Stimulated activated CD4-positive, alpha-beta T cell treated with anti-CD3 and anti-CD28 coated beads, Interleukin-15, amount 100 ng/mL, for 48 hours (primary cell): Measurements from ENCODE around the gene CSF2.
"Not testable (repeated sequence)": the region's sequence is repeated elsewhere in the genome, so short reads cannot be mapped to it uniquely, and the experiment has no call there.

Experiments used
- DNase-seq, 2 donors: peaks; one replicate each; pipeline ENCODE4 v3.0.0-alpha.2; 2020; ENCODE audit warnings: low read depth in 2 of 2

The CSF2 gene

GRCh38 chr5:132108957-132109356, 35.4 kb downstream of the CSF2 start:
- DNase-seq = not testable (repeated sequence)

DNA sequence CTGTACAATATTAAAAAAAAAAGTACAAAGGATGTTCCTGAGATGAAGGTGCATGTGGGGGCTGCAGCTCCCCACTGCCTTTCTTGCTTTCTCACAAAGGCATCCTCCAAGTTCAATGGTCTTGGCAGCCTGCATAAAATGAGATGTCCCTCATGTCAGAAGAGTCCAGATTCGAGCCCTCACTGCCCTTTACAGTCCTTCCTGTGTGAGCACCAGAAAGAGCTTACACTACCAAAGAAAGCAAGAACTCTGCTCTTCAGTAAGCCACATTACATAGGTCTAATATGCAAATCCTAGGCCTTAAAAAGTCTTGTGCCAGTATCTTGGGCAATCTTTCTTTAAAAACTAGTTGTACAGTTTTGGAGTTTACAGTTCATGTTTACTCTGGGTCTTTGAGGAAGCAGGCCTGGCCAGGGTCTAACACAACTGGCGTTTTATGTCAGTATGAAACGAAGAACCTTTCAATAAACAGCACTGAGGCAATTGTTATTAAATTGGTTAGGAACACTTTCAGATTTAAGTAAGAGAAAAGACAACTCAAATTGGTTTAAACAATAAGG, 36.0 kb downstream of the CSF2 start:
- no peak for DNase-seq

DNA sequence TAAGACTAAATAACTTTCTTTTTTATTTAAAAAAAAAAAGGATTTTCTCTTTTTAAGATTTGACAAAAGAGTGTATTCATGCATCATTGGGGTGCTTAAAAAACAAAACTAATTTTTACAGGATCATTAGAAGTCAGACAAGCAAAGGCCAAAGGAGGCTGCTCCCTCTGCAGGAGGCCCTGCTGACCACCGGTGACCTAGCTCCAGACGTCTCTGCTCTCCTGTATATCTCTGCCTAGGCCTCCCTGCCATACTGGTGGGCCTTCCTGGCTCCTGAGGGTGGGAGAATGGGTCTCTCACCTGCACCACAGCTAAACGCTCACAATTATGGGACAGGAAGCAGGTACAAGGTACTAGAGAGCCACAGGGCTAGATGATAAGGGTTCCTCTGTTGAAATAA, 36.6 kb downstream of the CSF2 start:
- no peak for DNase-seq

DNA sequence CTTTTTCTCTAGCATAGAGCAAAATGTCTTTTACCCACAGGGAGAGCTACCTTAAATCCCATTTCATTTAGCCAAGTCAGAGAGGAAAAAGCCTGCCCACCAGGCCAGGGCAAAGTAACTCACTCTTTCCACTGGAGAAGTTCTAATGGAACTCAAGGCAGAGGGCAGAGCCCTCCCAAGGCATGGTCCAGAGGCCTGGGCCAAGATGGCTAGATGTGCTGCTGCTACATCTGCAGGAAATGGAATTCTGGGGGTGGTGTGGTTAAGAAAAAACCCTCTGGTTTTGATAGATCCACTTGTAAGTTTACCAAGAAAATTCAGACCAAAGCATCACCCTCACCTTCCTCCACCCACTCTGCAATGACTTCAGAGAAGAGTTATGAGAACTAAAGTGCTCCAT, 37.3 kb downstream of the CSF2 start:
- DNase-seq = no peak

GRCh38 chr5:132112111-132112510, 38.5 kb downstream of the CSF2 start:
- DNase-seq = no peak

DNA sequence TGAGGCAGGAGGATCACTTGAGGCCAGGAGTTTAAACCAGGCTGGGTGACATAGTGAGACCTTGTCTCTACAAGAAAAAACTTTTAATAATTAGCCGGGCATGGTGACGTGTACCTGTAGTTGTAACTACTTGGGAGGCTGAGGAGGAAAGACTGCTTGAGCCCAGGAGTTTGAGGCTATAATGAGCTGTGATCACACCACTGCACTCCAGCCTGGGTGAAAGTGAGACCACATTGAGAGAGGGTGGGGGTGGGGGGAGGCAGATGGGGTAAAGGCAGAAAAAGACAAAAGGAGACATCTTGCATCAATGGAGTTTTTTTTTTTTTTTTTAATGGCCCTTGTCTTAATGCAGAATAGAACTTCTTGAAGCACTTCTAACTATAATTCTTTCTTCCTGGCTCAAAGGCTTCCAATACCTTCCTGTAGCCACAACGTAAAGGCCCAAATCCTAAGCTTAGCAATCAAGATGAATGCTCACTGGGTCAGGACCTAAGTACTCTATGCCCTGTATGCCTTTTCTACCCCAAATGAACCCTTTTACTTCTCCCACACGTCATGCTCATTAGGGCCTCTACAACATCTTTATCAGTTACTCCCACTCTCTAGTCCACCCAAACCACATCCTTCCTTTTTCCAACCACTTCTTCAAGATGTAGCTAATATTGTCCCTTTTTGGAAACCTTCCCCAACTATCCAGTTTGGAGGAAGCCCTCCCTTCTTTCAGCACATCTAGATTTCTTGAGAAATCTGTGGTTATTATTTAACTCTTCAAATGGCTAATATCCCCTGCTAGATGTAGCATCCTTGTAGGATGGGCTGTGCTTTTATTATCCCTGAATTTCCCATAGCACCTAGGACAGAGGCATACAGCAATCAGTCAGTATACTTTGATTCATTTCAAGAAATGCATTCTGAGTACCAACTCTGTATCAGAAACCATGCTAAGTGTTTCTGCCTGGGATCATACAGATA, 40.8 kb downstream of the CSF2 start:
- no peak for DNase-seq

- no peak for DNase-seq
These were observed 41.8 kb downstream of the CSF2 start for GRCh38 chr5:132115375-132115774.

DNA sequence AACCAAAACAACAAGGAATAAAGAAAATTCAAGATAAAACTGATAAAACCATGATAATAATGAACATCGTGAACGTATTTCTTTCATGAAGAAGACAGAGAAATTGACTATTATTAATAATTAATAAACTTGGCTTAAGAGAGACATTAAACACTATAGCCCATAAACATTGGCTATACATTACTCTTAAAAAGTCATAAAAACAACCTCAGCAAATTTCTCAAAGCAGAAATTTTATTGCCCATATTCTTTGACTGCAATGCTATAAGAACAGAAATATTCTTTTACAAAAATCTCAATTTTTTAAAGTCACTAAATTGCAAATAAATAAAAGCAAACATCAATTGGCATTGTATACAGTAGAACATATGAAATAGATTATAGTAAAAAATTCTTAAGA, 42.5 kb downstream of the CSF2 start:
- no peak for DNase-seq

DNA sequence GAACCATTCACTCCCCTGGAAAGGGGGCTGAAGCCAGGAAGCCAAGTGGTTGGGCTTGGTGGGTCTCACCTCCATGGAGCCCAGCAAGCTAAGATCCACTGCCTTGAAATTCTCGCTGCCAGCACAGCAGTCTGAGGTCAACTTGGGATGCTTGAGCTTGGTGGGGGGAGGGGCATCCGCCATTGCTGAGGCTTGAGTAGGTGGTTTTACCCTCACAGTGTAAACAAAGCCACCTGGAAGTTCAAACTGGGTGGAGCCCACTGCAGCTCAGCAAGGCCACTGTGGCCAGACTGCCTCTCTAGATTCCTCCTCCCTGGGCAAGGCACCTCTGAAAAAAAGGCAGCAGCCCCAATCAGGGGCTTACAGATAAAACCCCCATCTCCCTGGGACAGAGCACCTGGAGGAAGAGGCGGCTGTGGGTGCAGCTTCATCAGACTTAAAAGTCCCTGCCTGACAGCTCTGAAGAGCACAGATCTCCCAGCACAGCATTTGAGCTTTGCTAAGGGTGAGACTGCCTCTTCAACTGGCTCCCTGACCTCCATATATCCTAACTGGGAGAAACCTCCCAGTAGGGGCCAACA, 43.4 kb downstream of the CSF2 start:
- not testable (repeated sequence) for DNase-seq

DNA sequence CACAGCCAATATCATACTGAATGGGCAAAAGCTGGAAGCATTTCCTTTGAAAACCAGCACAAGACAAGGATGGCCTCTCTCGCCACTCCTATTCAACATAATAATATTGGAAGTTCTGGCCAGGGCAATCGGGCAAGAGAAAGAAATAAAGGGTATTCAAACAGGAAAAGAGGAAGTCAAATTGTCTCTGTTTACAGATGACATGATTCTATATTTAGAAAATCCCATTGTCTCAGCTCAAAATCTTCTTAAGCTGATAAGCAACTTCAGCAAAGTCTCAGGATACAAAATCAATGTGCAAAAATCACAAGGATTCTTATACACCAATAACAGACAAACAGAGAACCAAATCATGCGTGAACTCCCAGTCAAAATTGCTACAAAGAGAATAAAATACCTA, 47.1 kb downstream of the CSF2 start:
- not testable (repeated sequence) for DNase-seq

- not testable (repeated sequence) for DNase-seq
These were observed 49.4 kb downstream of the CSF2 start for GRCh38 chr5:132122971-132123370.

DNA sequence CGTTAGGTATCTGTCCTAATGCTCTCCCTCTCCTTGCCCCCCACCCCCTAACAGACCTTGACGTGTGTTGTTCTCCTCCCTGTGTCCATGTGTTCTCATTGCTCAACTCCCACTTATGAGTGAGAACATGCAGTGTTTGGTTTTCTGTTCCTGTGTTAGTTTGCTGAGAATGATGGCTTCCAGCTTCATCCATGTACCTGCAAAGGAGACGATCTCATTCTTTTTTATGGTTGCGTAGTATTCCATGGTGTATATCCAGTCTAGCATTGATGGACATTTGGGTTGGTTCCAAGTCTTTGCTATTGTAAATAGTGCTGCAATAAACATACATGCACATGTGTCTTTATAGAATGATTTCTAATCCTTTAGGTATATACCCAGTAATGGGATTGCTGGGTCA, 50.0 kb downstream of the CSF2 start:
- DNase-seq = not testable (repeated sequence)
